B cell (primary cell): ENCODE results near the gene STARD3. TPM values are rescaled to one million over a fixed set of nuclear protein-coding genes. Genes with fewer than 3 reads are reported as not detected.

Experiments
- ATAC-seq: fragments of 200-7000 bp; cut with Tn5 transposase; one replicate; pipeline ENCODE4 v1.10.0; 2021; ENCODE audit warnings: low read depth, mild to moderate bottlenecking, moderate number of reproducible peaks, moderate library complexity
- CTCF ChIA-PET: fragments of 350-600 bp; sonication (Branson Sonifier 250); formaldehyde crosslinking; loops from one replicate; lab custom pipeline; 2021; ENCODE audit warnings: antibody characterized with exemption, inconsistent platforms; lab: Charles Lee
- POLR2A ChIA-PET: fragments of 350-600 bp; sonication (Branson Sonifier 250); formaldehyde crosslinking; loops from one replicate; lab custom pipeline; 2021; ENCODE audit warnings: antibody characterized with exemption; lab: Charles Lee
- DNase-seq: peaks from one replicate; pipeline ENCODE4 v3.0.0; 2013
- H2AFZ ChIP-seq: 2 replicates; pipeline ENCODE4 v1.6.1; 2012; ENCODE audit warnings: mild to moderate bottlenecking, low read depth, low read length; ENCODE audit not compliant: insufficient read depth, poor library complexity, severe bottlenecking
- H3K27ac ChIP-seq, 2 donors: 1 replicate in 1 of 2; 2 replicates in 1 of 2; pipeline ENCODE4 v1.5.1; 2012 to 2013; ENCODE audit warnings: low read length in 2 of 2, mild to moderate bottlenecking in 2 of 2, moderate library complexity in 1 of 2
- H3K27me3 ChIP-seq, 4 experiments: fragments of 200-600 bp in 1 of 4; sonication (generic) in 1 of 4; replicated peaks in 1 of 4; 1 replicate in 2 of 4; 2 replicates in 2 of 4; pipeline versions ENCODE4 v1.6.1 to v1.7.0; 2013 to 2016; ENCODE audit warnings: low read length in 3 of 4, mild to moderate bottlenecking in 2 of 4, mixed read lengths in 1 of 4, moderate library complexity in 1 of 4; ENCODE audit not compliant: insufficient read depth in 4 of 4, control insufficient read depth in 3 of 4; ENCODE audit errors: control extremely low read depth in 1 of 4
- H3K36me3 ChIP-seq, 2 experiments: replicated peaks in 1 of 2; 1 replicate in 1 of 2; 2 replicates in 1 of 2; pipeline versions ENCODE4 v1.6.1 to v1.7.1; 2013; ENCODE audit warnings: low read length in 1 of 2; ENCODE audit not compliant: insufficient read depth in 2 of 2, control insufficient read depth in 1 of 2; ENCODE audit errors: control extremely low read depth in 1 of 2, extremely low read depth in 1 of 2
- H3K4me1 ChIP-seq, 2 donors: fragments of 200-600 bp in 1 of 2; sonication (generic) in 1 of 2; 1 replicate in 1 of 2; 2 replicates in 1 of 2; pipeline versions ENCODE4 v1.5.1 to v1.6.1; 2013 to 2017; ENCODE audit warnings: low read length in 2 of 2; ENCODE audit not compliant: control insufficient read depth in 2 of 2, insufficient read depth in 2 of 2
- H3K4me2 ChIP-seq: replicated peaks from 2 replicates; pipeline ENCODE3; 2012; ENCODE audit warnings: mild to moderate bottlenecking, low read depth, low read length; ENCODE audit not compliant: poor library complexity, severe bottlenecking
- H3K4me3 ChIP-seq, 5 experiments: fragments of 200-600 bp in 1 of 5; sonication (generic) in 1 of 5; 1 replicate in 3 of 5; 2 replicates in 2 of 5; pipeline versions ENCODE4 v1.5.1 to v1.7.0; 2011 to 2016; ENCODE audit warnings: low read length in 4 of 5, mild to moderate bottlenecking in 4 of 5, low read depth in 2 of 5, control low read depth in 1 of 5, moderate library complexity in 1 of 5; ENCODE audit not compliant: insufficient read depth in 1 of 5; ENCODE audit errors: control extremely low read depth in 1 of 5, extremely low read depth in 1 of 5
- H3K79me2 ChIP-seq: fragments of 200-600 bp; sonication (generic); one replicate; pipeline ENCODE4 v1.6.0; 2016; ENCODE audit warnings: low read length; ENCODE audit not compliant: control insufficient read depth, insufficient read depth
- H3K9ac ChIP-seq: fragments of 200-600 bp; sonication (generic); 2 replicates; pipeline ENCODE4 v1.6.1; 2017; ENCODE audit warnings: mild to moderate bottlenecking, low read length, moderate library complexity
- H3K9me3 ChIP-seq, 3 donors: one replicate each; pipeline versions ENCODE4 v1.6.1 to v1.7.1; 2013; ENCODE audit warnings: low read length in 2 of 3; ENCODE audit not compliant: control insufficient read depth in 2 of 3, insufficient read depth in 1 of 3; ENCODE audit errors: control extremely low read depth in 1 of 3
- H4K20me1 ChIP-seq: 2 replicates; pipeline ENCODE4 v1.6.0; 2012; ENCODE audit warnings: mild to moderate bottlenecking, low read length; ENCODE audit not compliant: insufficient read depth, control insufficient read depth, poor library complexity, severe bottlenecking
- H3K27ac Mint-ChIP-seq: one replicate; pipeline ENCODE4 v1.8.0; 2021; ENCODE audit warnings: mixed read lengths
- H3K27me3 Mint-ChIP-seq: one replicate; pipeline ENCODE4 v1.8.0; 2021; ENCODE audit warnings: mixed read lengths
- H3K4me1 Mint-ChIP-seq: one replicate; pipeline ENCODE4 v1.8.0; 2021; ENCODE audit warnings: mixed read lengths
- H3K4me3 Mint-ChIP-seq: one replicate; pipeline ENCODE4 v1.8.0; 2021; ENCODE audit warnings: mixed read lengths
- H3K9me3 Mint-ChIP-seq: one replicate; pipeline ENCODE4 v1.8.0; 2022; ENCODE audit warnings: mixed read lengths; ENCODE audit not compliant: insufficient read depth
- EZH2 ChIP-seq: IDR thresholded peaks from 2 replicates; pipeline ENCODE4 v1.6.1; 2012; ENCODE audit warnings: borderline replicate concordance, low read depth, mild to moderate bottlenecking, moderate library complexity, low read length; ENCODE audit not compliant: insufficient read depth, poor library complexity, severe bottlenecking
- WGBS: methylation state at CpG from one replicate; pipeline ENCODE4 v1.1.5; 2013; ENCODE audit warnings: missing lambda C conversion rate; ENCODE audit not compliant: insufficient coverage; 5-methylcytosine and 5-hydroxymethylcytosine counted together
- intact Hi-C: fragments of 100-400 bp; cut with micrococcal nuclease; formaldehyde crosslinking; loops from one replicate; pipeline ENCODE4 v1.10.0; 2022
- polyA plus RNA-seq: library from polyadenylated mRNA; depleted of rRNA; stranded (reverse); fragments of >200 nt; gene quantifications from 2 replicates; pipeline ENCODE4 v1.2.3, GENCODE V29; 2012
- total RNA-seq, 2 donors: library from RNA; stranded (reverse); fragments of 120-200 nt in 1 of 2; gene quantifications; 1 replicate in 1 of 2; 2 replicates in 1 of 2; pipeline versions ENCODE4 v1.2.3 to v1.2.4, GENCODE V29; 2013 to 2022
- TF ChIP-seq, protein P1 (sequence below): fragments of 200-600 bp; IDR thresholded peaks from one replicate; pipeline ENCODE4 v1.8.0; 2022; ENCODE audit warnings: antibody characterized with exemption, mild to moderate bottlenecking

Gene STARD3
- total and polyA plus RNA-seq, 2 donors (not counting 1 experiment from before 2014, with no cell fraction given) = 93.1 to 231 TPM

DNA sequence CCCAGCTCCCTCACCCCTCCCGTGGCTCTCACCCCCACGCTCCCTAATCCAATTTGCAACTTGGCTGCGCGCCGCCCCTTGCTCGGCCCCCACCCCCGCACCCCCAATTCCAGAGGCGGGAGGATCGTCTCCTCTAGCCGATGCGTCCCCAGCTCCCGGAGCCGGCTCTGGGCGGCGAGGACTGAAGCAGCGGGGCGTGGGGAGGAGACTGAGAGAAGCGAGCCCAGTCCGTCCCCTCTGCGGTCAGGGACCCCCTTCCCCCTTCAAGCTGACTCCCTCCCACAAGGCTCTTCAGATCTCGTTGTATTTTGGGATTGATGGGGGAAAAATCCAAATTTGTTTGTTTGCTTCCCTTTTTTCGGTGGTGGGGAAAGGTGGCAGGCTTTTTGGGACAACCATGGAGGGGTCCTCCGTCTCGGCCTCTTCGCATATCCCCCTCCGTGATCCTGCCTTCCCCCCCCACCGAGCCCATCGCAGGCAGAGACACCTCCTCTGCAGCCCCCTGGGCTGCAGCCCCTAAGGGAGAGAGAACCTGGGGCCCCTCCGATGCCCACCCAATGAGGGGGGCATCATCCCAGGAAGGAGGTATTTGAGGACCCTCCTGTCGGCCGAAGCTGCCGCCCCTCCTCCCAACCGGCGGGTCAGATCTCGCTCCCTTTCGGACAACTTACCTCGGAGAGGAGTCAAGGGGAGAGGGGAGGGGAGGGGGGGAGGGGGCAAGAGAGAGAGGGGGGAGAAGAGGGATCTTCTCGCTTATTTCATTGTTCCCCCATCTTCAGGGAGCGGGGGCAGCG lies 29.7 kb upstream of the STARD3 start:
- peak; percentile 38 for DNase-seq
- no peaks in the 10 kb centered on the region for H3K9me3 Mint-ChIP-seq
- no peak overlapping the region for H3K27ac Mint-ChIP-seq
- Histone ChIP-seq H3K4me3 (peak overlapping the region in 1 of 5 experiments; percentile 5), H3K27ac (no peak overlapping the region), H3K36me3 (no peaks in the 10 kb centered on the region), H2AFZ (no peak overlapping the region), H3K27me3 (peaks cover 0 to 72% (median 56%) of the 10 kb centered on the region in 4 experiments), H3K9me3 (peaks cover 0 to 39% (median 0%) of the 10 kb centered on the region in 3 donors), H3K9ac (peak overlapping the region; percentile 22), H3K79me2 (no peaks in the 10 kb centered on the region), H4K20me1 (peaks cover 3% of the 10 kb centered on the region), H3K4me2 (peak overlapping the region; percentile 83), H3K4me1 (peaks cover 43 to 47% of the 10 kb centered on the region in 2 donors)
- ChIA-PET CTCF (interaction anchor here (4.8 kb wide), 1 partner anchor 15 kb away, joined by 30 read pairs; no protein-coding TSS in a partner anchor), POLR2A (interaction anchor here (0.5 kb wide), 1 partner anchor 13 kb away, joined by 3 read pairs; no protein-coding TSS in a partner anchor)
- intact Hi-C loops = no loop called here
- peaks cover 32% of the 10 kb centered on the region for H3K4me1 Mint-ChIP-seq
- WGBS = 8% methylated on average over 7 of the region's 40 CpGs
- H3K4me3 Mint-ChIP-seq = peak overlapping the region; percentile 32
- H3K27me3 Mint-ChIP-seq = peaks cover 51% of the 10 kb centered on the region
- ATAC-seq = no peak
- peak; percentile 84 for TF ChIP-seq EZH2
- TF ChIP-seq, protein P1, sequence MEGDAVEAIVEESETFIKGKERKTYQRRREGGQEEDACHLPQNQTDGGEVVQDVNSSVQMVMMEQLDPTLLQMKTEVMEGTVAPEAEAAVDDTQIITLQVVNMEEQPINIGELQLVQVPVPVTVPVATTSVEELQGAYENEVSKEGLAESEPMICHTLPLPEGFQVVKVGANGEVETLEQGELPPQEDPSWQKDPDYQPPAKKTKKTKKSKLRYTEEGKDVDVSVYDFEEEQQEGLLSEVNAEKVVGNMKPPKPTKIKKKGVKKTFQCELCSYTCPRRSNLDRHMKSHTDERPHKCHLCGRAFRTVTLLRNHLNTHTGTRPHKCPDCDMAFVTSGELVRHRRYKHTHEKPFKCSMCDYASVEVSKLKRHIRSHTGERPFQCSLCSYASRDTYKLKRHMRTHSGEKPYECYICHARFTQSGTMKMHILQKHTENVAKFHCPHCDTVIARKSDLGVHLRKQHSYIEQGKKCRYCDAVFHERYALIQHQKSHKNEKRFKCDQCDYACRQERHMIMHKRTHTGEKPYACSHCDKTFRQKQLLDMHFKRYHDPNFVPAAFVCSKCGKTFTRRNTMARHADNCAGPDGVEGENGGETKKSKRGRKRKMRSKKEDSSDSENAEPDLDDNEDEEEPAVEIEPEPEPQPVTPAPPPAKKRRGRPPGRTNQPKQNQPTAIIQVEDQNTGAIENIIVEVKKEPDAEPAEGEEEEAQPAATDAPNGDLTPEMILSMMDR = no peak

DNA sequence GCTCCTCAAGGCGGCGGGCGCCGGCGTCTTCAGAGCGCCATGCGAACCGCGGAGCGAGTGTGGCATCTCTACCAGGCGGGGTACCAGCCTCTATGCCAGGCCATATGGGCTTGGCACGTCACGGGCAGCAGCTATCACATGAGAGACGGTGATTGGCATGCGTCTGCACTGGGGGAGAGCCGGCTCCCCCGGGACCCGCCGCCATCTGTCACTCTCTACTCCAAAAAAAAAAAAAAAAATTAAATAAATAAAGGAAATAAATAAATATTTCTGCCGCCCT lies 29.2 kb upstream of the STARD3 start, which contains the start of gene NEUROD2:
NEUROD2 (minus strand) TSS at position 70 of the 280 bp plus-strand sequence. CDS start 1,321 bp downstream, outside the sequence.
- intact Hi-C loops = no loop called here
- H2AFZ ChIP-seq = no peak within 1 kb of the TSS
- CTCF ChIA-PET = interaction anchor here (4.8 kb wide), 1 partner anchor 15 kb away, joined by 30 read pairs; no protein-coding TSS in a partner anchor
- peak within 1 kb of the TSS in 2 of 5 experiments; percentile 5 to 8 for H3K4me3 ChIP-seq
- TF ChIP-seq, protein P1 = no peak
- H3K36me3 ChIP-seq = no peaks in the 10 kb centered on the region
- Mint-ChIP-seq H3K4me1 (peaks cover 32% of the 10 kb centered on the region), H3K27ac (peak within 1 kb of the TSS; percentile 7), H3K9me3 (no peaks in the 10 kb centered on the region), H3K4me3 (peak within 1 kb of the TSS; percentile 45), H3K27me3 (peaks cover 47% of the 10 kb centered on the region)
- peak within 1 kb of the TSS; percentile 22 for H3K9ac ChIP-seq
- WGBS = 8% methylated on average over 13 of the region's 20 CpGs
- H3K4me1 ChIP-seq = peaks cover 43 to 47% of the 10 kb centered on the region in 2 donors
- peak within 1 kb of the TSS; percentile 83 for H3K4me2 ChIP-seq
- no peaks in the 10 kb centered on the region for H3K79me2 ChIP-seq
- peak; percentile 59 for DNase-seq
- peaks cover 3% of the 10 kb centered on the region for H4K20me1 ChIP-seq
- POLR2A ChIA-PET = no interaction called here
- H3K27ac ChIP-seq = no peak within 1 kb of the TSS
- ATAC-seq = no peak
- H3K9me3 ChIP-seq = peaks cover 0 to 43% (median 0%) of the 10 kb centered on the region in 3 donors
- H3K27me3 ChIP-seq = peaks cover 0 to 72% (median 51%) of the 10 kb centered on the region in 4 experiments
